NCI-H82 (cell line): ENCODE results near the gene ADGRV1.
"Not testable (repeated sequence)": the region's sequence is repeated elsewhere in the genome, so short reads cannot be mapped to it uniquely, and the experiment has no call there.

Experiments
- DNase-seq: peaks from one replicate; lab custom pipeline; 2025; lab: John Stamatoyannopoulos, UW

ADGRV1 gene

DNA sequence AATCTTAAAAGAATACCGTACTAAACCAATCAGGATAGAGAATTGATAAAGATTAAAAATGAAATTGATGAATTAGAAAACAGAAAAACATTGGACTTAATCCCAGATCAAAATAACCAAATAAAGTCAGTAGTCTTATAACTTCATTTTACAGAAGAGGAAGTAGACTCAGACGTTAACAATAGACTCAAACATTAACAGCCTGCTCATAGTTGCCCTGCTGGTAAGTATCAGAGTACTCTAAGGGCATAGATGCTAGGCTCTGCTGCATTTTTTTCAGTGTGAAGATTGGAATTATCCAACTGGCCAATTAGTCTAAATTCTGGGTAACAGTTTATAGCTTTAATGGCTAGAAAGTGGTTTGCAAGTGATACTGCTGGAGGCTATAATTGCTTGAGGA is 42.9 kb downstream of the ADGRV1 start:
- no peak for DNase-seq

DNA sequence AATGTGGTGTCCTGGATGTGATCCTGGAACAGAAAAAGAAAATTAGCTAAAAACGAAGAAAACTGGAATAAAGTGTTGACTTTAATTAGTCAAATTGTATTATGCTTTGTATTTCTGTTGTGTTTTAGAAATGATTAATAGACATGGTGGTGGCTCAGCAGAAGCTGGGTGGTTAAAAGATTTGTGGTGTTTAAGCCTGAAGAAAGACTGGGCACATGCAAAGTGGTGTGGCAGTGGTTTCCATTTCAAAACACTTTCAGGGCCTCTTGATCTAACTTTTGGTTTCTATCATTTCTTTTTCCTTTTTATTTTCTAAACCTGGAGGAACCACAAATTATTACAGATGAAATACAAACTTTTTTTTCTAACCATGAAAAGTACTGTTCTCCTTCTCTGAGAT is 44.1 kb downstream of the ADGRV1 start:
- DNase-seq = no peak

DNA sequence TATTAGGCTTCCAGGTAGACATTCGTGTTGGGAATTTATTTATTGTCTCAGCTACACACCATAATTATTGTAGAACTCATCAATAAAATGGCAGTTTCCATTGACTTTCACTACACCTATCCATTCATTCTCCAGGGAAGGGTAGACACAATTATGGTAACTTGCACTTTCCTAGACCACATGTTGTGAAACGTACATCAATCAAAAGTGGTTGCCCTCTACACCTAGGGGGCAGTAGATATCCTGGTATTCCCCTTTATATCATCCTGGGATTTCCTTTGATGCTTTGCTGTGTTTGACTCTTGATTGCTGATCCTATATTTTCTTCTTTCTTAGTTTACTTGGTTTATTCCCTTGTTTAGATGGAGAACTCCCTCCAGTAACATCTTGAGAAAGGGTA is 47.9 kb downstream of the ADGRV1 start:
- peak; percentile 23 for DNase-seq

DNA sequence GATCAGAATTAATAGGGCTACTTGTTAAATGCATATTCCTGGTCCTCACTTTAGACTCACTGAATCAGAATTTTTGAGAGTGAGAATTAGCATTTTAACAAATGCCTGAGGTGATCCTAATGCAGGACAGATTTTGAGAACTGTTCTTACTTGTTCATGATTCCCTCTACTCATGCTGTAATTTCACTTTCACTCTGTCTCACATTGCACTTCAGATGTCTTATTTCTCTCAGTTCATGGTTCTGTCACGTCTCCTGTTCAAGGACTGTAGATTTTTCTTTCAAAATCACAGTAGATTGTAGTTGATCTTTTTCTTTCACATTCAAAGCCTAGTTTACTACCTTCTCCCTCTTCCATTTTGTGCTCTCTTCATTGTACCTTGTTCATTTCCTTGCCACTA is 54.3 kb downstream of the ADGRV1 start:
- DNase-seq = no peak

DNA sequence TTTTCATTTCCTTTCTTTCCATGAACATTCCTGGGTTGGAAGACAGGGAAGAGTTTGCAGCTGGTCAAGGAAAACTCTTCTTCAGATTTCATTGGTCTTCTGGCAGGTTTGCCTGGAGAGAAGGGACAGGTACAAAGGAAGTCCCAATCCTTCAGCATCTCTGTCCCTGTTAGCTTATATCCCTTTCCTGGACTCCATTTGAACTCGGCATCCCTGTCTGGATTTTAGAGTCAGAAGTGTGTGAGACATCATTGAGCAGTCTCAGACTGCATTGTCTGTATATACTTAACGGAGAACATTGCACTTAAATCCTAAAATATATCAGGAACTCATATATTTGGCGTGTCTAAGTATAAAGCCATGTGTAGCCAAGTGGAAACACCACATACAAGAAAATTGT is 54.9 kb downstream of the ADGRV1 start:
- no peak for DNase-seq

DNA sequence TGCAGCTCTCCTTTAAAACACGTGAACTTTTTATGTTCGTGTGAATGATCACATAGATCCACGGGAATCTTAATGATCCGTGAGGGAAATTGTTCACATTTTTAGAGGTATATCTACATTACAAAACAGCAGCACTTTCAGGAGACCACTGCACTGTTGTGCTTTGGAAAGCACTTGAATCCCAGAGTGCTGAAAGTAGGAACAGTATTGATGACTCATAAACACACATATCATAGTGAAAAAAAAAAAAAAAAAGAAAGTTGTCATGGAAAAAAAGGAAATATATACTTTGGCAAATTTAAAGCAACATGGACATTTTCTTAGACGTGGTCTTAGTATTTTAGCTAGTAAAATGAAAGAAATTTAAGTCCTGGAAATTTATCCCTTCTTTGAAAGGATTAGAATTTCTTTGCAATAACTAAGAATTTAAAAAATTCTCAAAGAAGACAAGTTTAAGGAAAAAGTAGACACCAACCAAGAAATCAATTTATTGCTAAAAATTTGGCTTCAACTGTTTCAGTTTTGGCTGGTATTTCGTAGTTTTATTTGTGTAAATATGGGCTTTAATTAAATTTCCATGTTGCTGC is 55.4 kb downstream of the ADGRV1 start:
- DNase-seq = no peak

DNA sequence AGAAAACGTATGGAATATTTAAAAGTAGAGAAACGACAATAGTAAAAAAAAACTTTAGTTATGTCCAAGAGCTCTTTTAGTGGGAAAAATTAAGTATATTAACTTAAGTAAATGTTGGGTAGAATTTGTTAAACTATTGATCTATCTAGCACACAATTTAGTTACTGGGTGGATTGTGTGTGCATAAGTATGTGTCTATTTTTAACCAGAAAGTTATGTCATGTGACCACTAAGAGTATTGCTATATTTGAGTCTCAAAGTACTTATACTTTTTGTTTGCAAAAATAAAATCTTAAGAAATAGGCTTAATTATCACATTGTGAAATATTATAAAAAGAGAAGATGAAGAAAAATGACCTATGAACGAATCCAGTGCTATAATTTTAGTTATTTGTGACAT is 56.8 kb downstream of the ADGRV1 start:
- no peak for DNase-seq

DNA sequence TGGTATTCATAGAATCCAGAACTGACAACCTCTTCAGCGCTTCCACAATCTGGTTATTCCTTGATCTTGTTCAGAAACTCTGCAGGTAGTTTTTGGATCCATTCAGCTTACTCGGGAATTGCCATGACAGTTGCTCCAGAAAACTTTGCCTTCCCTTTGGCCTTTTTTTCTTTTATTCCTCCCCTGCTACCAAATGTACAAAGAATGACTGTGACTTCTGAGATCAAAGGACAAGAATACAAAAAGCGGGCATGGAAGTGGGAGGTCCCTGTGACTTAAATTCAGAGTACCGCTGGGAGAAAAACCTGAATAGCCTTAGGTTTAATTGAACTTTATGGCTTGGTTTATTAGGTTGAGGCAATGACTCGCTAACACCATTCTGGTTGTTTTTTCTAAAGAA is 59.5 kb downstream of the ADGRV1 start:
- DNase-seq = no peak

DNA sequence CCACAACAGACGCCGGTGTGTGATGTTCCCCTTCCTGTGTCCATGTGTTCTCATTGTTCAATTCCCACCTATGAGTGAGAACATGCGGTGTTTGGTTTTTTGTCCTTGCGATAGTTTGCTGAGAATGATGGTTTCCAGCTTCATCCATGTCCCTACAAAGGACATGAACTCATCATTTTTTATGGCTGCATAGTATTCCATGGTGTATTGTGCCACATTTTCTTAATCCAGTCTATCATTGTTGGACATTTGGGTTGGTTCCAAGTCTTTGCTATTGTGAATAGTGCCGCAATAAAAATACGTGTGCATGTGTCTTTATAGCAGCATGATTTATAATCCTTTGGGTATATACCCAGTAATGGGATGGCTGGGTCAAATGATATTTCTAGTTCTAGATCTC is 61.2 kb downstream of the ADGRV1 start:
- not testable (repeated sequence) for DNase-seq

DNA sequence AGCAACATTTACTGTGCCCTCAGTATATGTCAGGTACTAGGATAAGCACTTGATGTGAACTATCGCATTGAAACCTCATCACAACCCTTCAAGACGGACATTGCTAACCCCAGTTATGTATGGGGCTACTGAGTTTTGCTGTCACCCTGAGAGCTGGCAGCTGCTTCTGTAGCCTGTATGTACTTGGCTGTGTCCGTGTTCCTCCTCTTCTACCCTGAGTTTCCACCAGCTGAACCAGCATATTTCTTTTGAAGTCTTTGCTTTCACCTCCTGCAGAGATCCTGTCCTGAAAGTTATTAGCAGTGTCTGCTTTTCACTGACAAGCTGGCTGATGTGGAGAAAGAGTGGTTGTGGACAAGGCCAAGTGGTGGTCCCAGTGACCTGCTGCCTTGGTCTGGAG is 63.3 kb downstream of the ADGRV1 start:
- DNase-seq = no peak

DNA sequence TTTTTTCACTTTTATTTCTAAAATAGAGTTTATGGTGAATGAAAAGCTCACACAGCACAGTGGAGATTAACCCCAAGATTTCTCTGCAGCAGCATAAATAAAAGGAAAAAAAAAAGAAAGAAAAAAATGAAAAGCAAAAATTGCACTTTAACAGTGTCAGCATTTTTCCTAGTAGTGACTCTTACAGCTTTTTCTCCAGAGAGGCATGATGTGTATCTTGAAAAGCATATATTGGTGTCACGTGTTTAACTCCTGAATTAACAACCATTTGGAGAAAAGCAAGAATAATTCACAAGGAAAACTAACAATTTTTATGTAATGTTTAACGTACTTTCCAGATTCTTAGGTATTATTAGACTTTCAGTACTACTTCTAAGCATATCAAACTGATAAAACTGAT is 67.9 kb downstream of the ADGRV1 start:
- DNase-seq = no peak

DNA sequence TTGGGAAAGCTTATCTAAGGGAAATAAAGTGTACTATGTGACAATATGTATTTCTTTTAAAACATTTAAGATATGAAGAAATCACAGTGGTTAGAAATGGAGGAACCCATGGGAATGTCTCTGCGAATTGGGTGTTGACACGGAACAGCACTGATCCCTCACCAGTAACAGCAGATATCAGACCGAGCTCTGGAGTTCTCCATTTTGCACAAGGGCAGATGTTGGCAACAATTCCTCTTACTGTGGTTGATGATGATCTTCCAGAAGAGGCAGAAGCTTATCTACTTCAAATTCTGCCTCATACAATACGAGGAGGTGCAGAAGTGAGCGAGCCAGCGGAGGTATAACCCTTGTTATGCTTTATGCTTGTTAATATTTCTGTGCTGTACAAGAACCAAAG is 69.9 kb downstream of the ADGRV1 start:
- DNase-seq = no peak

DNA sequence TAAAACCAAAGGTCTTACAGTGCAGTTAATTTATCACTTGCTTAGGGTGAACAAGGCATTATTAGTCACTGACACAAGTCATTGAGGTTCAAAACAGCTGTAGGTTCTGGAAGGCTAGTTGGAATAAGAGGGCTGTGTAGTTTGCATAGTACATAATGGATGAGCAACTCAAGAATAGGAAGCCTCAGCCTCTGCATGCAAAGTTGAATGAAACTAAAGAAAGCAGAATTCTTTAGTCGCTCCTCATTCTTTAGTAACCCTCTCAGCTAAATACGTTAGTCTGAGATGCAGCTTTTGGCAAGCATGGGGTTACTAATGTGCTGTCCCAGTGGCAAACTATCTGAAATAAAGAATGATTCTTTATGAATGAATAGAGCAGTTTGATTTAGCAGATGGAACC is 74.2 kb downstream of the ADGRV1 start:
- DNase-seq = no peak

DNA sequence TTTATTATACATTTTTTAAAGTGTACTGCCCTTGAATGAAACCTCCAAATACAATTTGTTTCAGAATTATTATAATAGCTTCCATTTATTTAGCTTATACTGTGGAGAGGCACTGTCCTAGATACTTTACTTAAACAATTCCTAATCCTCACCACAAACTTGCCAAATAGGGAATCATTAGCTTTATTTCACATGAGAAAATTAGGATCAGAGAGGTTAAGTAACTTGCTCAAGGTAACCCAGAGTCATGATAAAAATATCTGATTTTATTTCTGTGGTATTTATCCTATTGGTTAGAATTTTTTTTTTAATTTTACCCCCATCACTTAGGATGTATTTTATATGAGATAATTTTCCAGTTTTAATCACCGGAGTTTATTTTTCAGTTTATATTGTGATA is 78.4 kb downstream of the ADGRV1 start:
- no peak for DNase-seq

DNA sequence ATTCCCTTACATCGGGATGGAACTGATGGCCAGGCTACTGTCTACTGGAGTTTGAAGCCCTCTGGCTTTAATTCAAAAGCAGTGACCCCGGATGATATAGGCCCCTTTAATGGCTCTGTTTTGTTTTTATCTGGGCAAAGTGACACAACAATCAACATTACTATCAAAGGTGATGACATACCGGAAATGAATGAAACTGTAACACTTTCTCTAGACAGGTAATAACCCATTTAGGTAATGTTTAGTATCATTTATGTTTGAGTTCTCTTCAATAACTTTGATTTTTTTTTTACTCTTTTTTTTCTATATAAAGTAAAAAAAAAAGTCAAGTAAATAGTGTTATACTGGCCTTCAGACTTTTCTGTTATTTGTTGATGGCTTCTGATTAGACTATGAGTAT is 79.1 kb downstream of the ADGRV1 start:
- DNase-seq = no peak

DNA sequence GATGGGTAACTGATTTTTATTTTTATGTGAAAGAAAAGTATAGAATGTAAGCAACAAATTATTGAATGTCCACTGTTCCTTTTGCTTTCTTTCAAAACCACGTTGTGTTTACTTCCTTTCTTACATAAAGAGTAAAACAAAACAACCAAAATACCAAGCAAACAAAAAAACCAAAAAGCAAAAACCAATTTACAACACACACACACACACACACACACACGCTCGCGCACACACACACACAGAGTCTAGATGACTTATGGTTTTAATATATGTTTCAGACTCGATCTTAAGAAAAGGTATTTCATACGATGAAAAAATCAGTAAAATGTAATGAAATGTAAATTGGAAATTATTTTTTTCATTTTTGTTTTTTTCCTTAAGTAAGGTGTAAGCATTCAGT is 80.3 kb downstream of the ADGRV1 start:
- DNase-seq = no peak

DNA sequence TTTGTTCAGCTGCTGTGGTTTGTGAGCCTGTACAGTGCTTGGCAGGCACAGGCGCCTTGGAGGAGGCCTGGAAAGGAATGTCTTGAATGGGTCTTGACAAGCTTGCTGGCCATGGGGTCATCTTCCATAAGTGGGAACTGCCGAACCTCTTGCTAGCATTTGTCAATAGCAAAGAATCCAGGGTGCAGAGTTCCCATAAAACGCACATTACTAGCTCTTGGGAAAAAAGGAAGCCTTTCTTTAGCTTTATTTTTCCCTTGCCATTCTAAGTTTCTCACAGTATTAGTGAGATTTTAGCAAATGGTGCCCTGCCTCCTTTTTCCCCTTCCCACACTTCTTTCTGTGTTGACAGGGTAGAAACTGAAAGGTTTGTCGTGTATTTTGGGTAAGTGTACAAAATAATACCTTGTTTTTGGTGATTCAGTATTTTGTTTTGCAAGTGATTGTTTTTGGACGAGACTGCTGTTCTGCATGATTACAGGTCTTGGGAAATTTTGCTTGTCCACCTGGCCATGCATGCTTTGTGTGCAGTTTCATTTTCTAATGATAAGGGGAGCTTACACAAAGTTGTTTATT is 82.0 kb downstream of the ADGRV1 start:
- DNase-seq = peak; percentile 42

DNA sequence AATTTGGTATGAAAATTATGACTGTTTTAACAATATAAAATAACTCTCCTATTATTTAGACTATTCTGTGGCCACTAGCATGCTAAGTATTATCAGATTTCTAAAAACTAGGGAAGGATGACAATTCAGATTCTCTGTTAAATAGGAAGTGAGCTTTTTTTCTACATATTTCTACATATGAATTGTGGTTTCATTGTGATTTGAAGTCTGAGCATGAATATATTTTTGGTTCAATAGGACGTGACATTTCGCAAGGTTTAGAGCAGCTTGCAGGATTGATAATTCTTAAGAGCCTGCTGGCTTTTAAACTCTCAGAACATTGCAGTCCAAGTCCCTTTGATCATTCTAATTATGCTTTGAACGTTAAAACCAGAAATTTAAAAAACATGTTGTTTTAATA is 82.9 kb downstream of the ADGRV1 start:
- DNase-seq = no peak

DNA sequence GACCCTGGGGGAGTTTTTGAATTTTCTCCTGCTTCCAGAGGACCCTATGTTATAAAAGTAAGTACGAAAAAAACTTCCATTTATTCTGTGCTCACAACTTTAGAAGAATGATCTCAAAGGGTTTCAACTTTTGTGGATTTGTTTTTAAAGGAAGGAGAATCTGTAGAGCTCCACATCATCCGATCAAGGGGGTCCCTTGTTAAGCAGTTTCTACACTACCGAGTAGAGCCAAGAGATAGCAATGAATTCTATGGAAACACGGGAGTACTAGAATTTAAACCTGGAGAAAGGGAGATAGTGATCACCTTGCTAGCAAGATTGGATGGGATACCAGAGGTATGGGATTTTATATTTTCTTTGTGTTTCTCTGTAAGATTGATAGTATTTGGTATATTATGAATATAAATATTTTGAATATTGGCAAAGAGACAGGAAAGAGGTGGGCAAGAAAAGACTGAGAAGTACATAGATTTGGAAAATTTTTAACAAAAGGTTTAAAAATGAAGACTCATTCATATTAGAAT is 84.2 kb downstream of the ADGRV1 start:
- DNase-seq = no peak

DNA sequence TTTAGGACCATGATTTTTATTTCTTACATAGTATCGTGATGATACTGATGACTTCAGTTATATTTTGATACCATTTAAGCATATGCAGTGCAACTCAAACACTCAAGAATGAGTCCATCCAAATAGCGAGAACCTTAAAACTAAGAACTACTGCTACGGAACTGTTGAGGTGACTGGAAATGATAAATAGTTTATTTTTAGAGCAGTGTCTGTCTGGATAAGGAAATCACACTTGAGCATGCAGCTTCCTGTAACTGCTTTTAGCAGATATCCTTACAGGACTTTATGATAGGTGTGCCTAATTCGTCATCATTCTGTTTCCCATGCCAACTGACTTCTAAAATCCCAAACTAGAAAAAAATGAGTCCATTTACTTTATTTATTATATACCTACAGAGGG is 85.5 kb downstream of the ADGRV1 start:
- no peak for DNase-seq

DNA sequence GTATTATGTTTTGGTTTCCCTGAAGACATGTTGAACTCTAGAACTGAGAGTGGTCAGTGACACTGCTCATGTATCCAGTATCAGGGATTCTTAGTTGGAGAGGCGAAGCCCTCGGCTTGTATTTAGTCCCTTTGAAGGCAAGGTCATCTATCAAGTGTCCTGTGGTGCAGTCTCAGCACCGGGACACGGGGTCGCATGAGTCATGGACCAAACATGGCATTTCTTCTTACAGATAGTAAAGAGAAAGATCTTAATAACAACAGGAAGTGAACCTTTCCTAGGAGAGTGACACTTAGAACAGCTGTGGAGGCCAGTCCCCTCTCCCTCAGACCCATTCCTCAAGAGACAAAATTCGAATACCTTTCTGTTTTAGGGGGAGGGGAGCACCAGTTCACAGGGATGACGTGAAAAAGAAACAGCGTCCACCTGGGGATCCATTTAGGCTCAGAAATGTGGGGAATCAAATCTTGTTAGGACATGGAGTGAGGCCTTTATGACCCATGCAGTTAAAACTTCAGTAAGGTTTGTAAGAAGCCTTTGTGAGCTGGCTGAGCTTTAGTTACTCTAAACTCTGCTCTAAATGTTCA is 86.5 kb downstream of the ADGRV1 start:
- no peak for DNase-seq

DNA sequence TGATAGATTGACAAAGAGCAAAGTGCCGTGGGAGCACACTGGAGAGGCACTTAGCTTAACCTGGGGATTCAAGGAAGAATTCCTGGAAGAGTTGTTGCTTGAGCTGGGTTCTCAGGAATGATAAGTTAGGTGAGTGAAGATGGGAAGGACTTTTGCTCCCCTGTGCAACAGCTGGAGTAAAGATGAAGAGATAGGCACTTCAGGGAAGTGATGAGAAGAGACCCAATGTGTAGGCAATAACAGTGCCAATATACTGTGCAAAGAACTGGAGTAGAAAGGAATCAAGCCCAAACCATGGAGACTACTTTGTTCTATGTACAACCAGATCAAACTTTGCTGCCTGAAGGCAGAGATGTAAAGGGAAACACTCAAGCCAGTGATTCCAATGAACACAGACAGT is 92.2 kb downstream of the ADGRV1 start:
- no peak for DNase-seq

DNA sequence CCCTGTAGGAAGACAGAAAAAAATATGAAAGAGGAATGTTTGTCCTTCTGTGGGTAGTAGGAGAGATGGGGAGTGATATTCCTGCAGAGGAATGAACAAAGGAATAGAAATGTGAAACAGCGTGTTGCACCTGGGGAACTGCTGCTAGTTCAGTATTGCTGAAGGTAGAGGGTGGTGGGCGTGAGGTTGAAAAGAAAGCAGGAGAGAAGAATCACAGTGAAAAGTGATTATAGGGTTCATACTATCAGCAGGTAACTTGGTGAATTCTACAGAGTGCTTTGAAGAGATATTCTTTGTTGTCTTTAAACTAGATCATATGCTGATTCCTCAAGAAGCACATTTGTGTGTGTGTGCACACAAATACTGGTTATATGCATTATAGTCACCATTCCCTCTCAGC is 95.6 kb downstream of the ADGRV1 start:
- no peak for DNase-seq

DNA sequence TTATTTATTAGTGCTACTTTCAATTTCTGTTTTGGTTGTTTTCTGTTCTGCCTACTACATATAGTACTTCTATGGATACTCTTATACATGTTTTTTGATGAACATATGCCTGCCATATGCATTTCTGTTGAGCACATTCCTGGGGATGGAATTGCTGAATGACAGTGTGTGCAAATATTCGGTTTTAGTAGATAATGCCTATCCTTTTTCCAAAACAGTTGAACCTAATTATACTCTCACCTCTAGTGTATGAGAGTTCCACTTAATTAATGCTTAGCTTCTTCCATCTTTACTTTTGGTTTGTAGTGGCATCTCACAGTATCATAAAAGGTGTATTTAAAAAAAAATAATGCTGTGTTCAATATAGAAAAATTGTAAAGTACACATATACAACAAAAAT is 96.8 kb downstream of the ADGRV1 start:
- DNase-seq = no peak
